Kidney capillary endothelial cell (primary cell): ENCODE results near the gene HEG1.
A peak's percentile ranks its signal among the peaks of the same experiment; 100 is the strongest.
"Not testable (repeated sequence)": the region's sequence is repeated elsewhere in the genome, so short reads cannot be mapped to it uniquely, and the experiment has no call there.

ENCODE experiments used
- DNase-seq: peaks from one replicate; pipeline ENCODE4 v3.0.0-alpha.2; 2018; ENCODE audit warnings: low spot score

Gene HEG1

GRCh38 chr3:125055913-125056745 is at the start of gene HEG1:
TSS of gene HEG1 (minus strand) at chr3:125055997. CDS start at chr3:125055890, 107 bp downstream.
- DNase-seq, result peak; percentile 67

GRCh38 chr3:125105116-125105515 is 49.3 kb upstream of the HEG1 start:
- DNase-seq, result no peak

- no peak for DNase-seq
Observed at GRCh38 chr3:125104639-125105038, 48.8 kb upstream of the HEG1 start.

- DNase-seq, result no peak
Observed at GRCh38 chr3:125103406-125103805, 47.6 kb upstream of the HEG1 start.

GRCh38 chr3:125102470-125102869 is 46.7 kb upstream of the HEG1 start:
- DNase-seq, result no peak

GRCh38 chr3:125098611-125099291 is 43.0 kb upstream of the HEG1 start:
- DNase-seq, result no peak

GRCh38 chr3:125090649-125091048 is 34.9 kb upstream of the HEG1 start:
- DNase-seq, result no peak

- peak; percentile 96 for DNase-seq
Observed at GRCh38 chr3:125087768-125088391, 32.1 kb upstream of the HEG1 start.

GRCh38 chr3:125085166-125085565 is 29.4 kb upstream of the HEG1 start:
- DNase-seq, result no peak

- no peak for DNase-seq
Observed at GRCh38 chr3:125083776-125084175, 28.0 kb upstream of the HEG1 start.

- DNase-seq, result not testable (repeated sequence)
Observed at GRCh38 chr3:125082339-125082738, 26.5 kb upstream of the HEG1 start.

- DNase-seq, result no peak
Observed at GRCh38 chr3:125080077-125080476, 24.3 kb upstream of the HEG1 start.

- DNase-seq, result no peak
Observed at GRCh38 chr3:125079675-125080045, 23.9 kb upstream of the HEG1 start.

GRCh38 chr3:125078951-125079674 is 23.3 kb upstream of the HEG1 start:
- DNase-seq, result peak; percentile 60

- no peak for DNase-seq
Observed at GRCh38 chr3:125077864-125078263, 22.1 kb upstream of the HEG1 start.

GRCh38 chr3:125076464-125076863 is 20.7 kb upstream of the HEG1 start:
- no peak for DNase-seq

GRCh38 chr3:125075738-125076137 is 19.9 kb upstream of the HEG1 start:
- DNase-seq, result no peak

GRCh38 chr3:125073390-125073905 is 17.7 kb upstream of the HEG1 start:
- DNase-seq, result no peak

- DNase-seq, result no peak
Observed at GRCh38 chr3:125072749-125073389, 17.1 kb upstream of the HEG1 start.

GRCh38 chr3:125072301-125072700 is 16.5 kb upstream of the HEG1 start:
- DNase-seq, result no peak

- no peak for DNase-seq
Observed at GRCh38 chr3:125069968-125070745, 14.4 kb upstream of the HEG1 start.
